Panc1 (cell line): Measurements from ENCODE around the gene BCL11B. TPM values are rescaled to one million over a fixed set of nuclear protein-coding genes. Genes with fewer than 3 reads are reported as not detected.

Experiments used
- ATAC-seq: fragments of 200-7000 bp; cut with Tn5 transposase; 2 replicates; pipeline ENCODE4 v1.9.1; 2020; ENCODE audit warnings: mild to moderate bottlenecking, moderate library complexity
- BruUV-seq: library from RNA; stranded (reverse); fragments of 400-500 nt; replicated peaks from 2 replicates; lab custom pipeline; 2021; lab: Mats Ljungman, UMichigan
- CTCF ChIA-PET: fragments of 300-600 bp; sonication (Branson Sonifier 250); formaldehyde crosslinking; loops from one replicate; lab custom pipeline; 2022; ENCODE audit warnings: antibody characterized with exemption; lab: Charles Lee
- POLR2A ChIA-PET: fragments of 300-600 bp; sonication (Branson Sonifier 250); formaldehyde crosslinking; loops from one replicate; lab custom pipeline; 2022; ENCODE audit warnings: antibody characterized with exemption; lab: Charles Lee
- DNase-seq: peaks from one replicate; pipeline ENCODE4 v3.0.0-alpha.2; 2010; ENCODE audit warnings: low read depth, low spot score
- H3K27ac ChIP-seq: 2 replicates; pipeline ENCODE4 v1.5.1; 2011; ENCODE audit warnings: mild to moderate bottlenecking, low read length, inconsistent platforms
- H3K27me3 ChIP-seq: fragments of 200-500 bp; sonication (Bioruptor generic); 2 replicates; pipeline ENCODE4 v1.6.0; 2014; ENCODE audit warnings: low read length, inconsistent platforms; ENCODE audit not compliant: control insufficient read depth, insufficient read depth
- H3K36me3 ChIP-seq: fragments of 200-500 bp; sonication (Bioruptor generic); 2 replicates; pipeline ENCODE4 v1.5.1; 2014; ENCODE audit warnings: inconsistent platforms, mild to moderate bottlenecking, low read length, moderate library complexity; ENCODE audit not compliant: control insufficient read depth, insufficient read depth
- H3K4me1 ChIP-seq: 2 replicates; pipeline ENCODE4 v1.5.1; 2011; ENCODE audit warnings: inconsistent platforms, mild to moderate bottlenecking, low read length, moderate library complexity; ENCODE audit not compliant: control insufficient read depth, insufficient read depth
- H3K4me3 ChIP-seq, 2 experiments: 2 replicates each; pipeline ENCODE4 v1.5.1; 2011 to 2012; ENCODE audit warnings: low read depth in 2 of 2, low read length in 2 of 2, mild to moderate bottlenecking in 2 of 2, inconsistent platforms in 1 of 2, moderate library complexity in 1 of 2
- H3K9me3 ChIP-seq: fragments of 200-500 bp; sonication (Bioruptor generic); 2 replicates; pipeline ENCODE4 v1.5.1; 2014; ENCODE audit warnings: low read depth, mild to moderate bottlenecking, inconsistent platforms, low read length, moderate library complexity; ENCODE audit not compliant: control insufficient read depth, insufficient read depth
- POLR2AphosphoS5 ChIP-seq: IDR thresholded peaks from 2 replicates; pipeline ENCODE4 v1.6.1; 2012; ENCODE audit warnings: mild to moderate bottlenecking, low read depth, low read length, moderate library complexity
- SIN3A ChIP-seq: IDR thresholded peaks from 2 replicates; pipeline ENCODE4 v1.6.1; 2012; ENCODE audit warnings: low read depth, mild to moderate bottlenecking, low read length, moderate library complexity, borderline replicate concordance; ENCODE audit not compliant: insufficient read depth
- TCF7L2 ChIP-seq: IDR thresholded peaks from 2 replicates; pipeline ENCODE4 v1.6.1; 2011; ENCODE audit warnings: mild to moderate bottlenecking, low read depth, low read length, inconsistent platforms
- in situ Hi-C: cut with HindIII; loops from 2 replicates; pipeline ENCODE4 v1.10.0; 2016; ENCODE audit warnings: low sequenced_read_pairs, low pct_unique_long_range_greater_than_20kb
- intact Hi-C: fragments of 100-400 bp; cut with micrococcal nuclease; formaldehyde crosslinking; loops from one replicate; pipeline ENCODE4 v1.10.0; 2022; ENCODE audit not compliant: unreplicated experiment
- total RNA-seq: library from RNA; stranded (reverse); gene quantifications from one replicate; pipeline ENCODE4 v1.2.1, GENCODE V29; 2021; ENCODE audit not compliant: unreplicated experiment
- TF ChIP-seq, protein P1 (sequence below), 2 experiments: IDR thresholded peaks; 2 replicates each; pipeline ENCODE4 v1.6.1; 2011 to 2012; ENCODE audit warnings: low read depth in 2 of 2, control low read depth in 1 of 2, low read length in 1 of 2, mild to moderate bottlenecking in 1 of 2, moderate library complexity in 1 of 2; ENCODE audit not compliant: insufficient read depth in 1 of 2
- TF ChIP-seq, protein P2 (sequence below): fragments of 450-650 bp; IDR thresholded peaks from 2 replicates; pipeline ENCODE4 v1.5.1; 2017; ENCODE audit warnings: mild to moderate bottlenecking

BCL11B gene
- total RNA-seq, 1 experiment from 2014 or later = 0.23 TPM

DNA sequence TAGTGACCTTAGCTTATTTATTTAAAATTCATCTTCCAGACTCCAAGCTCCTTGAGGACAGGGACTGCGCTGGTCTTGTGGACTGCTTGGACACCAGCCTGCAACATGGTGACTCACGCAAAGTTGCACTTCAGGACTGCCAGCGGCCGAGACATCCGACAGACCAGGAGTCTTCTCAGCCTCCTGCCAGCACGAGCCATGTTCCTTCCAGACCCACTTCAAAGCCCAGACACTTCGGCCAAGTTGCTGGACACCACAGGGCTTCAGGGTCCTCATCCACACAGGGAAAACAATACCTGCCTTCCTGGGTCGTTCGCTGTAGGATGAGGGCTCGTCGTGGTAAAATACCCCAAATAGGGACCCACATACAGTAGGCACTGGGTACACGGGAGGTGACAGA is 88.7 kb downstream of the BCL11B start:
- no peak for ATAC-seq
- TF ChIP-seq SIN3A = no peak
- TF ChIP-seq, protein P1, sequence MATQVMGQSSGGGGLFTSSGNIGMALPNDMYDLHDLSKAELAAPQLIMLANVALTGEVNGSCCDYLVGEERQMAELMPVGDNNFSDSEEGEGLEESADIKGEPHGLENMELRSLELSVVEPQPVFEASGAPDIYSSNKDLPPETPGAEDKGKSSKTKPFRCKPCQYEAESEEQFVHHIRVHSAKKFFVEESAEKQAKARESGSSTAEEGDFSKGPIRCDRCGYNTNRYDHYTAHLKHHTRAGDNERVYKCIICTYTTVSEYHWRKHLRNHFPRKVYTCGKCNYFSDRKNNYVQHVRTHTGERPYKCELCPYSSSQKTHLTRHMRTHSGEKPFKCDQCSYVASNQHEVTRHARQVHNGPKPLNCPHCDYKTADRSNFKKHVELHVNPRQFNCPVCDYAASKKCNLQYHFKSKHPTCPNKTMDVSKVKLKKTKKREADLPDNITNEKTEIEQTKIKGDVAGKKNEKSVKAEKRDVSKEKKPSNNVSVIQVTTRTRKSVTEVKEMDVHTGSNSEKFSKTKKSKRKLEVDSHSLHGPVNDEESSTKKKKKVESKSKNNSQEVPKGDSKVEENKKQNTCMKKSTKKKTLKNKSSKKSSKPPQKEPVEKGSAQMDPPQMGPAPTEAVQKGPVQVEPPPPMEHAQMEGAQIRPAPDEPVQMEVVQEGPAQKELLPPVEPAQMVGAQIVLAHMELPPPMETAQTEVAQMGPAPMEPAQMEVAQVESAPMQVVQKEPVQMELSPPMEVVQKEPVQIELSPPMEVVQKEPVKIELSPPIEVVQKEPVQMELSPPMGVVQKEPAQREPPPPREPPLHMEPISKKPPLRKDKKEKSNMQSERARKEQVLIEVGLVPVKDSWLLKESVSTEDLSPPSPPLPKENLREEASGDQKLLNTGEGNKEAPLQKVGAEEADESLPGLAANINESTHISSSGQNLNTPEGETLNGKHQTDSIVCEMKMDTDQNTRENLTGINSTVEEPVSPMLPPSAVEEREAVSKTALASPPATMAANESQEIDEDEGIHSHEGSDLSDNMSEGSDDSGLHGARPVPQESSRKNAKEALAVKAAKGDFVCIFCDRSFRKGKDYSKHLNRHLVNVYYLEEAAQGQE (IDR thresholded peaks at IDR 0.05; ENCODE audit: insufficient read depth in 1 of 2, low read depth in 2 of 2, low read length in 1 of 2) = no peak
- no peak for TF ChIP-seq TCF7L2
- TF ChIP-seq POLR2AphosphoS5 = no peak
- TF ChIP-seq, protein P2, sequence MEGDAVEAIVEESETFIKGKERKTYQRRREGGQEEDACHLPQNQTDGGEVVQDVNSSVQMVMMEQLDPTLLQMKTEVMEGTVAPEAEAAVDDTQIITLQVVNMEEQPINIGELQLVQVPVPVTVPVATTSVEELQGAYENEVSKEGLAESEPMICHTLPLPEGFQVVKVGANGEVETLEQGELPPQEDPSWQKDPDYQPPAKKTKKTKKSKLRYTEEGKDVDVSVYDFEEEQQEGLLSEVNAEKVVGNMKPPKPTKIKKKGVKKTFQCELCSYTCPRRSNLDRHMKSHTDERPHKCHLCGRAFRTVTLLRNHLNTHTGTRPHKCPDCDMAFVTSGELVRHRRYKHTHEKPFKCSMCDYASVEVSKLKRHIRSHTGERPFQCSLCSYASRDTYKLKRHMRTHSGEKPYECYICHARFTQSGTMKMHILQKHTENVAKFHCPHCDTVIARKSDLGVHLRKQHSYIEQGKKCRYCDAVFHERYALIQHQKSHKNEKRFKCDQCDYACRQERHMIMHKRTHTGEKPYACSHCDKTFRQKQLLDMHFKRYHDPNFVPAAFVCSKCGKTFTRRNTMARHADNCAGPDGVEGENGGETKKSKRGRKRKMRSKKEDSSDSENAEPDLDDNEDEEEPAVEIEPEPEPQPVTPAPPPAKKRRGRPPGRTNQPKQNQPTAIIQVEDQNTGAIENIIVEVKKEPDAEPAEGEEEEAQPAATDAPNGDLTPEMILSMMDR = no peak
- H3K9me3 ChIP-seq = no peaks in the 10 kb centered on the region
- intact Hi-C loops = no loop called here
- no peak overlapping the region for H3K4me3 ChIP-seq
- ChIA-PET CTCF (no interaction called here), POLR2A (no interaction called here)
- no TSS peak for BruUV-seq
- no peak for DNase-seq
- no peaks in the 10 kb centered on the region for H3K36me3 ChIP-seq
- H3K4me1 ChIP-seq = no peaks in the 10 kb centered on the region
- H3K27me3 ChIP-seq = no peaks in the 10 kb centered on the region
- in situ Hi-C loops = no loop called here
- H3K27ac ChIP-seq = no peak overlapping the region

DNA sequence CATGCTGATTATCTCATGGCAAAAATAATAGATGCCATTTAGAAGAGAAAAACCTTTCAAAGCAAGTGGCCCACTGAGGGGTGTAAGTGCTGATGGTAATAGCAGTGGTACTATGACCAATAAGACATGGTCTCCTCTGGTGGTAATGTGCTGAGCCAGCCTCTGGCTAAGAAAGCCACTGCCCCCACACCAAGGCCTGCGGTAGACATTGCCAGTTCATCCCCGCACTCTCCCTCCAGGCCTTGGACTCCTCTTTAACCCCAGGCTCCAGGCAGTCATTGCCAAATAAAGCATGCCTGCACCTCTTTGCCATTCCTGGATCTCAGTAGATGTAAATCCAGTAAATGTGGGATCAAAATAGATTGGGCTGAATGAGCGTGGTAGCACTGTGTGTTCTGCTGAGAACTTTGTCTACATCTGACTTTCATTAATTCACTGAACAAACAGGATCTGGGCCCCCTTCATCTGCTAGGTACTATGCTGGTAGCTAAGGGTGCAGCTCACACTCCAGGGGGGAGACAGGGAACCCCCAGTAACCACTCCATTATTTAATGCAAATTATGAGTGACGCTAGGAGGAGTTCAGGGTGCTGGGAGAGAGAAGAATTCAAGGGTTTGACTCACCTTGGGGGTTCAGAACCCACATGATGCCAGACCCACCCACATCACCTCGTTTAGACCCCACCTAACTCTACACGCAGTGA is 89.3 kb downstream of the BCL11B start:
- TF ChIP-seq SIN3A (no peak), POLR2AphosphoS5 (no peak), TCF7L2 (no peak)
- TF ChIP-seq, protein P2 = no peak
- H3K27me3 ChIP-seq = no peaks in the 10 kb centered on the region
- no peaks in the 10 kb centered on the region for H3K36me3 ChIP-seq
- no TSS peak for BruUV-seq
- ChIA-PET CTCF (no interaction called here), POLR2A (no interaction called here)
- ATAC-seq (no peak), DNase-seq (no peak)
- no peaks in the 10 kb centered on the region for H3K4me1 ChIP-seq
- intact Hi-C loops (no loop called here), in situ Hi-C loops (no loop called here)
- H3K27ac ChIP-seq = no peak overlapping the region
- H3K4me3 ChIP-seq = no peak overlapping the region
- no peaks in the 10 kb centered on the region for H3K9me3 ChIP-seq
